ENCODE measurements around the gene PJVK.

DNA sequence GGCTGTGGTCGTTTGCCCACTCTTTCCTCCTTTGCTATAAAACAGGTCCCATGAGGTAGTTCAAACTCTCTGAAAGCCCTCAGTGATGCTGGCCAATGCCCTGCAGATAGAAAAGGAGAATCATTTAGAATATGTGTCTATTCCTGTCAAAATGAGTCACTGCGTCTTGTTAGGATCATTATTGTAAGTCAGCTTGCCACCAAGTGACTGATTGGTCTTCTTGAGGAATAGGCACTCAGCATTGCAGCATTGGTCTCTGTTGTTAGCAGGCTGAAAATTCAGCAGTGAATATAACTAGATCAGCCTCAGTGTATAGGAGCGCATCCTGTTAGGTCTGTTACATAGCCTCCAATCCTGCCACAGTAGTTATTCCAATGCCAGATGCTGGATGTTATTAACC lies 29.1 kb upstream of the PJVK start:
- TF ChIP-seq SMC3 (conservative IDR thresholded peaks at IDR 0.05; ENCODE audit: poor library complexity) (no peak), POLR2AphosphoS5 (IDR thresholded peaks at IDR 0.05) (no peak), EZH2 (IDR thresholded peaks at IDR 0.05; ENCODE audit: borderline replicate concordance, insufficient read depth, low read length, poor library complexity, severe bottlenecking) (no peak), EP300 (conservative IDR thresholded peaks at IDR 0.05; ENCODE audit: poor library complexity, severe bottlenecking) (no peak)
- TF ChIP-seq, protein P1, sequence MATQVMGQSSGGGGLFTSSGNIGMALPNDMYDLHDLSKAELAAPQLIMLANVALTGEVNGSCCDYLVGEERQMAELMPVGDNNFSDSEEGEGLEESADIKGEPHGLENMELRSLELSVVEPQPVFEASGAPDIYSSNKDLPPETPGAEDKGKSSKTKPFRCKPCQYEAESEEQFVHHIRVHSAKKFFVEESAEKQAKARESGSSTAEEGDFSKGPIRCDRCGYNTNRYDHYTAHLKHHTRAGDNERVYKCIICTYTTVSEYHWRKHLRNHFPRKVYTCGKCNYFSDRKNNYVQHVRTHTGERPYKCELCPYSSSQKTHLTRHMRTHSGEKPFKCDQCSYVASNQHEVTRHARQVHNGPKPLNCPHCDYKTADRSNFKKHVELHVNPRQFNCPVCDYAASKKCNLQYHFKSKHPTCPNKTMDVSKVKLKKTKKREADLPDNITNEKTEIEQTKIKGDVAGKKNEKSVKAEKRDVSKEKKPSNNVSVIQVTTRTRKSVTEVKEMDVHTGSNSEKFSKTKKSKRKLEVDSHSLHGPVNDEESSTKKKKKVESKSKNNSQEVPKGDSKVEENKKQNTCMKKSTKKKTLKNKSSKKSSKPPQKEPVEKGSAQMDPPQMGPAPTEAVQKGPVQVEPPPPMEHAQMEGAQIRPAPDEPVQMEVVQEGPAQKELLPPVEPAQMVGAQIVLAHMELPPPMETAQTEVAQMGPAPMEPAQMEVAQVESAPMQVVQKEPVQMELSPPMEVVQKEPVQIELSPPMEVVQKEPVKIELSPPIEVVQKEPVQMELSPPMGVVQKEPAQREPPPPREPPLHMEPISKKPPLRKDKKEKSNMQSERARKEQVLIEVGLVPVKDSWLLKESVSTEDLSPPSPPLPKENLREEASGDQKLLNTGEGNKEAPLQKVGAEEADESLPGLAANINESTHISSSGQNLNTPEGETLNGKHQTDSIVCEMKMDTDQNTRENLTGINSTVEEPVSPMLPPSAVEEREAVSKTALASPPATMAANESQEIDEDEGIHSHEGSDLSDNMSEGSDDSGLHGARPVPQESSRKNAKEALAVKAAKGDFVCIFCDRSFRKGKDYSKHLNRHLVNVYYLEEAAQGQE (IDR thresholded peaks at IDR 0.05; ENCODE audit: borderline replicate concordance) = no peak
- TF ChIP-seq, protein P2, sequence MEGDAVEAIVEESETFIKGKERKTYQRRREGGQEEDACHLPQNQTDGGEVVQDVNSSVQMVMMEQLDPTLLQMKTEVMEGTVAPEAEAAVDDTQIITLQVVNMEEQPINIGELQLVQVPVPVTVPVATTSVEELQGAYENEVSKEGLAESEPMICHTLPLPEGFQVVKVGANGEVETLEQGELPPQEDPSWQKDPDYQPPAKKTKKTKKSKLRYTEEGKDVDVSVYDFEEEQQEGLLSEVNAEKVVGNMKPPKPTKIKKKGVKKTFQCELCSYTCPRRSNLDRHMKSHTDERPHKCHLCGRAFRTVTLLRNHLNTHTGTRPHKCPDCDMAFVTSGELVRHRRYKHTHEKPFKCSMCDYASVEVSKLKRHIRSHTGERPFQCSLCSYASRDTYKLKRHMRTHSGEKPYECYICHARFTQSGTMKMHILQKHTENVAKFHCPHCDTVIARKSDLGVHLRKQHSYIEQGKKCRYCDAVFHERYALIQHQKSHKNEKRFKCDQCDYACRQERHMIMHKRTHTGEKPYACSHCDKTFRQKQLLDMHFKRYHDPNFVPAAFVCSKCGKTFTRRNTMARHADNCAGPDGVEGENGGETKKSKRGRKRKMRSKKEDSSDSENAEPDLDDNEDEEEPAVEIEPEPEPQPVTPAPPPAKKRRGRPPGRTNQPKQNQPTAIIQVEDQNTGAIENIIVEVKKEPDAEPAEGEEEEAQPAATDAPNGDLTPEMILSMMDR (IDR thresholded peaks at IDR 0.05; ENCODE audit: poor library complexity, severe bottlenecking) = no peak

All from neural cell (in vitro differentiated cells).